Hematopoietic multipotent progenitor cell (in vitro differentiated cells): ENCODE results near the gene GIT2. TPM values are rescaled to one million over a fixed set of nuclear protein-coding genes. Genes with fewer than 3 reads are reported as not detected.
"Not testable (repeated sequence)": the region's sequence is repeated elsewhere in the genome, so short reads cannot be mapped to it uniquely, and the experiment has no call there.

ENCODE experiments used
- DNase-seq, 3 donors: peaks; one replicate each; pipeline ENCODE4 v3.0.0-alpha.2; 2011 to 2015; ENCODE audit warnings: low read depth in 2 of 3, low spot score in 2 of 3
- total RNA-seq: library from RNA; depleted of rRNA; stranded (reverse); fragments of >200 nt; gene quantifications from one replicate; pipeline ENCODE4 v1.2.3, GENCODE V29; 2012

Gene GIT2
- total RNA-seq, 1 donor, result 88.3 TPM

DNA sequence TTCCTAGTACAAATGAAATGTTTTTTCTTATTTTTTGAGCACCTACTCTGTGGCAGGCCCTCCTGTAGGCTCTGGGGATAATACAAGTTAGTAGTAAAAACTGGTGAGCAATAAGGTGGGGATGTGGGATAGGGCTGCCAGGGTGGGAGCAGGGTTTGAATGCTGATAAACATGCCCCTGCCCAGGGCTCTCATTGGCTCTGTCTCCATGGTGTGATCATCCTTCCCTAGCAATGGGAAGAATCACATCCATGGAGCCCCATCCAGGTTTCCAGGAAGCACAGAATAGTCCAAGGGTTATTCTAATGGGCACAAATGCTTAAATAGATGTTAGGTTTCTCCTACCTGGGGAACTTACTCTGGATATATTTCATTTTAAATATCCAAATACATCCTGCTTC, 45.5 kb downstream of the GIT2 start:
- no peak for DNase-seq

DNA sequence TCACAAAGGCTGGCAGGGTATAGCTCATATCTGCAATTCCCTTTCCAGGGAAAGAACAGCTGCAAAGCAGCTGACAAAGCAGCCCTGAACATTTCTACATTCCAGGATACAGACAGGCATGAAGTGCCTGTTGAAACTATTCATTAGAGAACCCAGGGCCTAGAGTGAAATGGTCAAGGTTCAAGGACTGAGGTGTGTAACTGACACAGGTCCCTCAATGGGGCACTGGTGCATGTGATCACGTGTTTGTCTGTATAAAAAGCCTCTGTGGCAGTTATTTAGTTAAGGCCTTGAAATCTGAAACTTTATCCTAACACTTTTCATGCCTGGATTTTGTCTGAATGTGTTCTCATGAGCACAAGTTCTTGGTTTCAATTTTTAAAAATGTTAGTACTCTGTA, 47.1 kb downstream of the GIT2 start:
- no peak for DNase-seq

DNA sequence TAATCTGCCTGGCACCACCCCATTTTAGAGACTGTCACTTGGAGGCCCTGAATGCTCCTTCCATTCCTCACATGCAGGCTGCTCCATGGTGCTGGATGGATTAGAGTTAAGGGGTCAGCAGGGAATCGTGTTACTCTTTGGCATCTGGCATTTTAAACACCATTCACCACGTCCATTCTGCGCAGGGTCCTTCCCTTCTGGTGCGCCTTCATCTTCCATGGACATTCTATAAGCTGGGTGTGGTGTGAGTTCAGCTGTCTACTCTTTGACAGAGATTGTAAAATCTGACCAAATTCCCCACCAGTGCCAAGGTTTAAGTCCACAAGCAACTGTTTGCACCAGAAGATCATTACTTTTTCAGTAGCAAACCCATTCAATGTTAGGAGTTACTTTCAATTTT, 47.8 kb downstream of the GIT2 start:
- DNase-seq, result no peak

DNA sequence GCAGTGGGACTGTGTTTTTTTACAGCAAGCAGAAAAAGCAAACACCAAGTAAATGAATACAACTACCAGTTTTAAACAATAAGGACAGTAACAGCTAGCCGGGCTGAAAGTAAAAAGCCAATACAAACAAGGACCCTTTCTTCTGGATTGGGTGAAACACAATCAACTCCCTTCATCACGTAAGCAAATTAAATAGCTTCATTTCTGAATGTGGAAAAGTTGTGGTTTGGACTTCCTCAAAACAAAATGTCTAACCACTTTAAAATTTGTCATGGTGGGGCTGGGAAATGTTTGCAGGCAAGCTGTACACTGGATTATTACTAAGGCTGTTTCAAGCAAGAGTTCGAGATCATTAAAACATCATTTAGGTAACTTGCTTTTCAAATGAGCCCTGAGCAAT, 48.6 kb downstream of the GIT2 start:
- peak in 2 of 3 donors; percentile 45 to 70 for DNase-seq

DNA sequence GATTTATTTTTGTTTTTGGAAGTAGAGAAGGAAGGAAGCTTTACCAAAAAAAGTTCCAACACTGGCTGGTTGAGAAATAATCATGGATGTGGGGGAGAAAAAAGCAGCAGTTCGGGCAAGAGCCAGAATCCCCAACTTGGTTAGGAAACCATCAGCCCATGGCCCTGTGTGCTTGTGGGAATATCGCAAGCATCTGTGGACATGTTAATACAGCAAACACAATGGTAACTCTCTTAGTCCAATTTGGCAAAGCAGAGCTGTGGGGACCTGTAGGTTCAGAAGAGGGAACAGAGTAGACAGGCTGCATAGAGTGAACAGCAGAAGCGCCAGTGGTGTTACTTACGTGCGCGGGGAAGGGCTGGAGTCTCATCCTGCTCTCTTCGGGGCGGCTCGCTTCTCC, 49.3 kb downstream of the GIT2 start:
- no peak for DNase-seq

DNA sequence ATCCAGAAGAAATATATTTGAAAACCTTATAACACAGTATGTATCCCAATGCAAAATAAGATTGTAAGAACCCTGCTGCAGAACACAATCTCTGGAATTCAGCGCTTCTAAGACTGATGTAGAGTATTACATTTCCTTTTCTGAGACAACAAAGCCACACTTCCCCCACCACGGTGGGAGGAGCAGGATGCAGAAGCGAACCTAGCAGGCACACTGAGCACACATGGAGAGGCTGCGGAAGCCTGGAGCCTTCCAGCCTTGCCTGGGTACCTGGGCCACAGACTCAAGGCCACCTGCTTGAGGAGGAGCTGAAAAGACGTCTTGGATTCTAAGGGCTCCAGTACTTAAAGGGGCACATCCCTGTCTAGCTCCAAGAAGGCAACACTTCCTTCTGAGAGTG, 49.7 kb downstream of the GIT2 start:
- DNase-seq, result peak in 2 of 3 donors; percentile 30 to 50

DNA sequence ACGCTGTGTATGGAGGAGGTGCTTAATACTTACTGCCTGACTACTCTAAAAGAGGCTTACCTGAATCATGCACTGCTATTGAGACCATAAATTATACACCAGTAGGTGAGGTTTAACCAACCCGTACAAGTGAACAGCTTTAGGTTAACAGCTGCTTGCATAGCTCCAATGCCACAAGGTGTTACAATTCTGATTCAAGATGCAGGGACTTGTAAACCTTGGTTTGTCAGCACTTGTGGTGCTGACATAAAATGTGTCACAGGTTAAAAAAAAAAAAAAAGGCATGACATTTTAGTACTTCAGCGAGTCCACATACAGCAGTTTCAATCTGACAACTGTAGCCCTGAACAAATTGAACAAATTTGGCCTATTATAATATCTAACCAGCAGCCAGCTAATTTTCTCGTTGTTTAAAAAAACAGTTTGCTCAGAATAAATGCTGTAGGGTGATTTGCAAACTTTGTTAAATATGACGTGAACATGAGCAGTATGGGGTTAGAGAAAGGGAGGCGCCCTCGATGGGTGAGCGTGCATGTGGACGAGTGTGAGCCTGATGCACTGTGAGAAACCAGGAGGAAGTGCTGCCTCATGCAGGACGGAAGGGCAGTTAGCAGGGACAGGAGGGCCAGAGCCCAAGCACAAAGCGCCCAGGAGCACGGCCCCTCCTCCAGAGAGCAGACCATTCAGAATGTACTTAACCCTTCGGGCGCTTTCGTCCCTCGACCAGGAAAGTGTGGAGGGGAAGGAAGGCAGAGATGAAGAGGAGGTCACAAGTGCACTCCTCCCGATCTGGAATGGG, 51.4 kb downstream of the GIT2 start:
- peak in 2 of 3 donors; percentile 33 to 48 for DNase-seq

DNA sequence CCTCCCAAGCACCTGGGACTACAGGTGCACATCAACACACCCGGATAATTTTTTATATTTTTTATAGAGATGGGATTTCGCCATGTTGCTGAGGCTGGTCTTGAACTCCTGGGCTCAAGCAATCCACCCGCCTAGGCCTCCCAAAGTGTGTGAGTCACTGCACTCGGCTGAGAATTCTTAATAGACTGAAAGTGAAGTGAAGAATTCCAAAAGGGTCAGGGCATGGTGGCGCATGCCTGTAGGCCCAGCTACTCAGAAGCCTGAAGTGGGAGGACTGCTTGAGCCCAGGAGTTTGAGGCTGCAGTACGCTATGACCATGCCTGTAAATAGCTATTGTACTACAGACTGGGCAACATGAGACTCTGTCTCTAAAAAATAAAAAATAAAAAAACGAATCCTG, 52.4 kb downstream of the GIT2 start:
- no peak for DNase-seq

DNA sequence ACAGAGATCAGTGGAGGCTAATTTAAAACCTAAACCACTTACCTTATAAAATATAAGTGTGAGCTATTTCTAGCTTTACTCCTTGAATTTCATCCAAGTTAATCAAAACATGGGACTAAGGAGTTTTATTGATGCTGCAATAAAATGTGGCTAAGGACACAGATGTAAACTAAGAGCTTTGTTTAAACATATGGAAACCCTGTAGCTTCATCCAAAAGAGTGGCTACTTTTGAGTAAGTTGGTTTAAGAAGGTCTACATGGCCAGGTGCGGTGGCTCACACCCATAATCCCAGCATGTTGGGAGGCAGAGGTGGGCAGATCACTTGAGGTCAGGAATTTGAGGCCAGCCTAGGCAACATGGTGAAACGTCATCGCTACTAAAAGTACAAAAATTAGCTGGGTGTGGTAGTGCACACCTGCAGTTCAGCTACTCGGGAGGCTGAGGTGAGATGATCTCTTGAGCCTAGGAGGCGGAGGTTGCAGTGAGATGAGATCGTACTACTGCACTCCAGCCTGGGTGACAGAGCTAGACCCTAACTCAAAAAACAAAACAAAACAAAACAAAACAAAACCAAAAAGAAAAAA, 55.7 kb downstream of the GIT2 start:
- DNase-seq, result no peak

DNA sequence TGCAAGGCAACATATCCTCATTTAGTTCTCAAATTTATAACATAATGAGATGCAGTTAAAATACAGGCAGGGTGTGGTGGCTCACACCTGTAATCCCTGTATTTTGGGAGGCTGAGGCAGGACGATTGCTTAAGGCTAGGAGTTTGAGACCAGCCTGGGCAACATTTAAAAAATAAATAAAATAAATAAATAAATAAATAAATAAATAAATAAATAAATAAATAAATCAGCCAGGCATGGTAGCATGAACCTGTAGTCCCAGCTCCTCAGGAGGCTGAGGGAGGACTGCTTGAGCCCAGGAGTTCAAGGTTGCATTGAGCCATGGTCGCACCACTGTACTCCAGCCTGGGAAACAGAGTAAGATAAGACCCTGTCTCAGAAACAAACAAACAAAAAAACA, 56.7 kb downstream of the GIT2 start:
- DNase-seq, result no peak

DNA sequence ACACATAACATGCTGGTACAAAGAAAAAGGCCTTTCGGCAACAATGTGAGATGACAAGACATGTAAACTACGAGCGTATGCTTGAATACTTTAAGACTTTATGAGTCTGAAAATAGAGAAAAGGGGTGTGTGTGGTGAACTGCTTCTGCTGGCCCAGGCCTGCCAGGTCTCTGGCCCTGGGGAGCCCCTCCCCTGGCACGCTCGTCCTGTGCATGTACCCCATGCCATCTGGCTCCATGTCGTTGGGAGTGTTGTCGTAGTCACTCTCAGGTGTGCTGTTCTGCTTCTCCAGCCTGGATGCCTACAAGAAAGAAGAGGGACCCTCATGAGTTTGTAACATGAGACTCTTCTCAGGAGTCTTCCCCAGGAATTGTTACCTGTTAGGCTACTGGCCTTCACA, 57.2 kb downstream of the GIT2 start:
- no peak for DNase-seq

DNA sequence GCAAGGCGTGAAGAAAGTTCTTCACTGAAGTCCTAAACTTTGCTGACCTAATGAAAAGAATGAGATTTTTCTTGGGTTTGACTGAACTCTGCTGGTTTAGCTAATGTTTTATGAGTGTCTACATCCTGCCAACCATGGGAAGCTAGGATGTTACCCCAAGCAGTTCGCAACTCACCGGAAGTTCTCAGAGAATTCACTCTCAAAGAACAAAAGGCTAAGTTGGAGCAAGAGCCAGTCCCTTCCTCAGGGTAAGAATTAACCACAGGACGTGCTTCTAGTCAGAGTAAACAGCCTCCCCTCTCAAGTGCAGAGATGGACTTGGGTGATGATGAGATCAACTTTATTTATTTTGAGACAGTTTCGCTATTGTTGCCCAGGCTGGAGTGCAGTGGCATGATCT, 58.8 kb downstream of the GIT2 start:
- DNase-seq, result no peak

DNA sequence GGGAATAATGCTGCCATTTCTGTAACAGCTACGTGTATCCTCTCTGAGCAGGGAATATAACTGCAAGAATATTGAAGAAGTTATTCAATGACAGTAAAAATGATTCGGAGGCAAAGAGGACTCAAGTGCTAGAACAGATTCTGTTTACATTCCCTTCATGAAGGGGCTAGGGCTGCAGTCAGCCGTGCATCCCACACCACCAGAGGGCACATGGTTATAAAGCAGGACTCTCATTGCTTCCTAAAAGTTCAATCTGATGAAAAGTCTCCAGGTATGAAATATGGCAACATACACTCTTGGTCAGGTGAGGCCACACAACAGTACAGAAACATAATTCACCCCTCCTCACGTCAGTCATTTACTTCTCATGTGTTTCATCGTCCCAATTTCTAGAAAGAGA, 62.1 kb downstream of the GIT2 start:
- DNase-seq, result peak in 1 of 3 donors; percentile 33

DNA sequence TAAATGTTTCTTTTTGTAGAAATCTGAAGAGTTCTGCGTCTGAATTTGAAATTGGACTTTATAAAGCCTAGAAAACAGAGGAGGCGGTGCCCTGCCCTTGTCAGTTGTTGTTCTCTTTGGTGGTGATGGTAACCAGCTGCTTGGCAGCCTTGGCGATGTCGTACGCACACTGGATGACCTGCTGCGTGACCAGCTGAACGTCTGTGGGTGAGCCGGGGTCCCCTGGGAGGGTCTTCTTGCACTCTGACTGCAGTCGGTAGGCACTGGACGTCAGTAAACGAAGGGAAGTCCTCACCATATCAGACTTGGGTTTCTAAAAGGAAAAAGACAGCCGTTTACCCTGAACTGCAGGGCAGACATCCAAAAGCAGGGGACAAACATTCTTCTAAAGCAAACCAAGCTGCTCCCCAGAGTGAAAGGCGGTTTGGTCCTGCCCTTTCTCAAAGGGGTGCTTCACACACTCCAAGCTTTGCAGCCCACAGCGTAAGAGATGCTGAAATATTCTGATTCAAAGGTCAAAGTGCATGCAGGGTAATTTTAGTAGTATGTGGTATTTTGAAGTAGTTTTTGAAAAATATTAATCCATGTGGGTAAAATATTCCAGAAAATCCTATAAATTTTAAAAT, 63.2 kb downstream of the GIT2 start:
- no peak for DNase-seq

DNA sequence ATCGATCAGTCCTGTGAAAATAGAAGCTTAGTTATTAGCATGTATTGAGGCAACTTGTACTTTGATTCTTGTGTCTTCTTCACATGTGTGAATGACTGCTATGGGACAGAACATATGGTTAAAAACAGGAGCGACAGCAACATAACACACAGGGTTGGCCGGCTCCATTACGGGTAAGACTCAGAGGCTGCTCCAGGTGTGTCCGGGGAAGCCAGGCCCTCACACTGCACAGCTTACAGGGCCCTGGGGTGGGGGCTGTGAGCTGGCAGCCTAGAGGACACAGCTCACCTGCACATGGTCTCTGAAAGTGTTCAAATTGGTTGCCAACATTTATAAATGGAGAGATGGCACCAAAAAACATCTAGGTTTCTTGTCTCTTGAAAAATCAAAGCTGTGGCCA, 65.0 kb downstream of the GIT2 start:
- DNase-seq, result no peak

DNA sequence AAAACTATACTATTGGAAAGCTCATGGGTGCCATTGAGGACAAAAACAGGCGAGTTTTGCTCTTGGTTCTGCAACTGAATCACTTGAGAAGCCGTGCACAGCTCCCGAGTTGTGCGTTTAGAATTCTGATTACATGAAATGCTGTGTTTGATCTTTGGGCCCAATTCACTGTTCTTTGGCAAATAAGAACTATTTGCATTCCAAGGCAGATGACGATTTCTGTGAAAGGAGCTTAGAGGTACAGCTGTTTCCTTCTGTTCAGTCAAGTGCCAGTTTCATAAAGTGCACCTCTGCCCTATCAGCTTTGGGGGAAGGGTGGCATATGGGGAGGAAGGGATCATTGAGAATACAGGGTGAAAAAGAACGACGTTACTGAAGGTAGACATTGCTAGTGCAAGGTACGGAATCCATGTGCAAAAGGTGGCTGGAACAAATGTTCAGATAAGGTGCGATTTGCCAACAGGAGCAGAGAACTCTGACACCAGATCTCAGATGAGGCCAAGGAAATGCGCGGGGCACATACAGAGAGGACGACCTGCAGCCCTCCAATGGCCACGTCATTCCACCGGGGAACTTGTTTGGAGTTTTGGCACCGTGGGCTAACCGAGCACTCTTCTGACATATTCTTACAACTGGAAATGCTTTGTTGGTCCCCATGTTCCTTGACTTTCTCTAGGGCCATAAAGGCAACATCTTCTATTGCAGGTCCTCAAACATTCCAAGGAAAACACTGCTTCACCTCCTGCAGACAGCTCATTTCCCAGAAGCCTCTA, 66.0 kb downstream of the GIT2 start:
- DNase-seq, result no peak

DNA sequence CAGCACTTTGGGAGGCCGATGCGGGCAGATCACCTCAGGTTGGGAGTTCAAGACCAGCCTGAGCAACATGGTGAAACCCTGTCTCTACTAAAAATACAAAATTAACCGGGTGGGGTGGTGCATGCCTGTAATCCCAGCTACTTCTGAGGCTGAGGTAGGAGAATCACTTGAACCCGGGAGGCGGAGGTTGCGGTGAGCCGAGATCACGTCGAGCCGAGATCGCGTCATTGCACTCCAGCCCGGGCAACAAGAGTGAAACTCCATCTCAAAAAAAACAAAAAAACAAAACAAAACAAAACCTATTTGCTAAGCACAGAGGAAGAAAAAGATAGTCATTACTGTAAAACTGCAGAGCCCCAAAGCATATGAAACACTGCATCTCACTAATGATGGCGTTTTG, 66.8 kb downstream of the GIT2 start:
- DNase-seq, result not testable (repeated sequence)

DNA sequence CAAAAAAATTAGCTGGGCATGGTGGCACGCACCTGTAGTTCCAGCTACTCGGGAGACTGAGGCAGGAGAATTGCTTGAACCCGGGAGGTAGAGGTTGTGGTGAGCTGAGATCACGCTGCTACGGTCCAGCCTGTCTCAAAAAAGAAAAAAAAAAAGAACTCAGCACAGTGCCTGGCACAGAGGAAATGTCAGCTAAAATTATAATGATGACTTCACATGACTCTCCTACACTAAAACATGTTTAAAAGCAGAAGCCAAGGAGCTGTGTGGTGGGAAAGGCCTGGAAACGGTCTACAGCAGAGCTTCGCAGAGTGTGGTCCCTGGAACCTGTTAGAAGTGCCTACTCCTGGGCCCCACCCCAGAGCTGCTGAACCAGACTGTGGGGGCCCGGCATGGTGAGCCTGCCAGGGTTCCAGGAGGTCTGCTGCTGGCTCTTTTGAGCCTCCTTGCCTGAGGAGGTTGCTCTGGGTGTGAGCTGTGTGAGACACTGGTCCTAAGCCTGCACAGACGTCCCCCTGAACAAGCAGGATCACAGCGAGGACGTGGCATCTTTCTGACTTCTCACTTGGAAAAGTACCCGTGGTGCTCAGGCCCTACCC, 68.0 kb downstream of the GIT2 start:
- DNase-seq, result no peak

DNA sequence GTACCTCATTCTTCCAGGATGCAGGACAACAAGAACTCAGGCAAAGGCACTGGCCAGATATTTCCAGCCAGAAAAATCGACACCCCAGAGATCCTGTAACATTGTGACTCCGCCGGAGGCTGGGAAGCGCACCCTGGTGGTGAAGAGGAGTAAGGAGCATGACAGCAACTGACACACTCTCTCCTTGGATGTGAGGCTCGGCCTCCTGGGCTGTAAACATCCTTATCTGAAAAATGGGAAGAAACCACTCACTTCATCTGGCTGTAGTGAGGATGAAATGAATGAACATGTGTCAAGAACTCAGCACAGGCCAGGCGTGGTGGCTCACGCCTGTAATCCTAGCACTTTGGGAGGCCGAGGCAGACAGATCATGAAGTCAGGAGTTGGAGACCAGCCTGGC, 68.5 kb downstream of the GIT2 start:
- peak in 1 of 3 donors; percentile 44 for DNase-seq

DNA sequence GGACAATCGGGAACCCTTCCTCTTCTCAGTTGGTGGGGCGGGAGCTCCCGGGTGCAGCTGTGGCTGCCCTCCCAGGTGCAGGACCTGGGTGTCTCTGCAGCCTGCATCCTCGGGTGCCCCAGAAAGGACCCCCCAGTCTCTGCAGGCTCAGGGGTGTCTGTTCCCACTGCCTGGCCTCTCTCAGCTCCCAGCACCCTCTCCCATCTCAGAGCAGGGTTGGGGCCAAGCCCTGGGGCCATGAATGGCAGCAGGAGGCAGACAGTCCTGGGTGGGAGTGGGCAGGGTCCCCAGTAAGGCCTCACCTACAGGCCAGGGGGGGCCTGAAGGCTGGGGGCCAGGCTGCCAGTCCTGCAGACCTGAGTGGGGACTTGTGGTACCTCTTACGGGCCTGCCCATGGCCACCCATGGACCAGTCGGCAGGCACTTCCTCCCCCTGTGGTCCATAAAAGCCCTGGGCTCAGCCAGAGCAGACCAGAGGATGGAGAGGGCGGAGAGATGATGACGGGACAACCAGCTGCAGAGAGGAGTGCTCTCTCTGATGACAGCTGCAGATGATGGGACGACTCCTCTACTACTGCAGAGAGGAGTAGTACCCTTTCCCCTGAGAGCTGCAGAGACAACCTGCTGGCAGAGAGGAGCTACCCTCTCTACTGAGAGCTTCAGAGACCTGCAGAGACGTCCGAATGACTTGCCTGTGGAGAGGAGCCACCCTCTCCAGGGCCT, 69.5 kb downstream of the GIT2 start:
- DNase-seq, result no peak
